ENCODE measurements around the gene YPEL1.

DNA sequence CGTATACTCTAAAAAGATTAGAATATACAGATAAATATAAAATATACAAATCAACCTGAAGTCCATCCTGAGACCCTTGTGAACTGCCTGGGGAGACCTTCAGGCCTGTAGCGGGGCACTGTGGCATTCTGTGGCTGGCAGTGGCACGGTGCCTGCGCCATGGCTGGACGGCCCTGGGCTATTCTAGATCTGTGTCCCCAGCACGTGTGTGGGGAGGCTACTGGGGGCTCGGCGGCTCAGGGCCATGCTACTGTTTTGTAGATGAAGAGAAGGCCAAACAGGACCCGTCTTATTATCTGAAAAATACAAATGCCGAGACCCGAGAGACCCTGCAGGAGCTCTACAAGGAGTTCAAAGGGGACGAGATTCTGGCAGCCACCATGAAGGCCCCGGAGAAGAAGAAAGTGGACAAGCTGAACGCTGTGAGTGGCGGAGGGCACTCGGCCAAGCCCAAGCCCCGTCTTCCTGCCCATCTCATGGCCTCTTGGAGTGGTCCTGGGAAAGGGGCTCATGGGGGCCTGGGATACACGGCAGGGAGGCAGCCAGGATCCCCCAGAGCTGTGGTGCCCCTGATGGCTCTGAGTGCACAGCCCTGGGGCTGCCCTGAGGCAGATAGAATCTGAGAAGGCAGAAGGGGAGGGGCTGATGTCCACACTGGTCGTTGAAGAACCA is 51.0 kb downstream of the YPEL1 start:
- no peak for TF ChIP-seq EZH2phosphoT487 (IDR thresholded peaks at IDR 0.05; ENCODE audit: borderline replicate concordance)
- TF ChIP-seq, protein P1, sequence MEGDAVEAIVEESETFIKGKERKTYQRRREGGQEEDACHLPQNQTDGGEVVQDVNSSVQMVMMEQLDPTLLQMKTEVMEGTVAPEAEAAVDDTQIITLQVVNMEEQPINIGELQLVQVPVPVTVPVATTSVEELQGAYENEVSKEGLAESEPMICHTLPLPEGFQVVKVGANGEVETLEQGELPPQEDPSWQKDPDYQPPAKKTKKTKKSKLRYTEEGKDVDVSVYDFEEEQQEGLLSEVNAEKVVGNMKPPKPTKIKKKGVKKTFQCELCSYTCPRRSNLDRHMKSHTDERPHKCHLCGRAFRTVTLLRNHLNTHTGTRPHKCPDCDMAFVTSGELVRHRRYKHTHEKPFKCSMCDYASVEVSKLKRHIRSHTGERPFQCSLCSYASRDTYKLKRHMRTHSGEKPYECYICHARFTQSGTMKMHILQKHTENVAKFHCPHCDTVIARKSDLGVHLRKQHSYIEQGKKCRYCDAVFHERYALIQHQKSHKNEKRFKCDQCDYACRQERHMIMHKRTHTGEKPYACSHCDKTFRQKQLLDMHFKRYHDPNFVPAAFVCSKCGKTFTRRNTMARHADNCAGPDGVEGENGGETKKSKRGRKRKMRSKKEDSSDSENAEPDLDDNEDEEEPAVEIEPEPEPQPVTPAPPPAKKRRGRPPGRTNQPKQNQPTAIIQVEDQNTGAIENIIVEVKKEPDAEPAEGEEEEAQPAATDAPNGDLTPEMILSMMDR (conservative IDR thresholded peaks at IDR 0.05; ENCODE audit: low read length): no peak

Data from Loucy (cell line).